ENCODE data around the gene SLC6A20.

The SLC6A20 gene

GRCh38 chr3:45781841-45782240 is 14.5 kb downstream of the SLC6A20 start:
- Histone ChIP-seq H3K9me2 (ENCODE audit: low read depth, low read length) (no peaks in the 10 kb centered on the region), H3K4me1 (ENCODE audit: insufficient read depth, low read length, severe bottlenecking) (no peaks in the 10 kb centered on the region), H2AFZ (ENCODE audit: low read length) (no peak overlapping the region), H3K9ac (ENCODE audit: low read length) (no peak overlapping the region), H4K20me1 (ENCODE audit: insufficient read depth, low read length) (no peaks in the 10 kb centered on the region), H3K79me2 (ENCODE audit: insufficient read depth, low read length) (no peaks in the 10 kb centered on the region), H3K27ac (ENCODE audit: low read depth, low read length, poor library complexity, severe bottlenecking) (no peak overlapping the region), H3K36me3 (ENCODE audit: insufficient read depth, low read length) (no peaks in the 10 kb centered on the region), H3K4me3 (ENCODE audit: low read depth, low read length, poor library complexity, severe bottlenecking) (no peak overlapping the region), H3K4me2 (ENCODE audit: low read length) (no peak overlapping the region), H3K9me3 (ENCODE audit: low read length) (no peaks in the 10 kb centered on the region), H3K27me3 (ENCODE audit: insufficient read depth, low read length) (0 out of 2 replicates have a peak, but pooled peaks cover 9% of the 10 kb centered on the region), H3F3A (ENCODE audit: insufficient read depth, low read length) (no peaks in the 10 kb centered on the region)
- TF ChIP-seq CTCF (IDR thresholded peaks at IDR 0.05; ENCODE audit: low read length) (no peak), EZH2 (IDR thresholded peaks at IDR 0.05; ENCODE audit: borderline replicate concordance, low read length) (no peak)

DNA sequence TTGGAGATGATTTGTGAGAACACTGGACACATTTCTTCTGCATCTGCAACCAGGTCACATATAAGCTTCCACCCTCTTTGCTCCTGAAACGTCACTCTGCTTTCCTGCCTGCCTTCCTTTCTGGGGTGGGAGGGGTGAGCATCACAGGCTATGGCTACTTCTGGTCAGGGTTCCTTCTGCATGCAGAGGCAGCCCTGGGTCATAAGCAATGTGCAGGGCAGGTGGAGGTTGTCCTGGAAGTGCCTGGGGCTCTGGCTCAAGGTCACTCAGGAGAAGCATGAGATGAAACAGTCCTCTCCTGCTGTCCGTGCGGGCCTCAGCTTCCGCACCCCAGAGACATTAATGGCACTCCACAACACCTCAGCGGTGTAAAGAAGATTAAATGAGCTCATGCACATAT is 15.1 kb downstream of the SLC6A20 start:
- Histone ChIP-seq H3F3A (ENCODE audit: insufficient read depth, low read length) (no peaks in the 10 kb centered on the region), H3K4me2 (ENCODE audit: low read length) (no peak overlapping the region), H2AFZ (ENCODE audit: low read length) (no peak overlapping the region), H3K4me3 (ENCODE audit: low read depth, low read length, poor library complexity, severe bottlenecking) (no peak overlapping the region), H3K9ac (ENCODE audit: low read length) (no peak overlapping the region), H4K20me1 (ENCODE audit: insufficient read depth, low read length) (no peaks in the 10 kb centered on the region), H3K4me1 (ENCODE audit: insufficient read depth, low read length, severe bottlenecking) (no peaks in the 10 kb centered on the region), H3K27me3 (ENCODE audit: insufficient read depth, low read length) (0 out of 2 replicates have a peak, but pooled peaks cover 9% of the 10 kb centered on the region), H3K36me3 (ENCODE audit: insufficient read depth, low read length) (no peaks in the 10 kb centered on the region), H3K79me2 (ENCODE audit: insufficient read depth, low read length) (no peaks in the 10 kb centered on the region), H3K9me3 (ENCODE audit: low read length) (no peaks in the 10 kb centered on the region), H3K9me2 (ENCODE audit: low read depth, low read length) (no peaks in the 10 kb centered on the region), H3K27ac (ENCODE audit: low read depth, low read length, poor library complexity, severe bottlenecking) (no peak overlapping the region)
- TF ChIP-seq CTCF (IDR thresholded peaks at IDR 0.05; ENCODE audit: low read length) (no peak), EZH2 (IDR thresholded peaks at IDR 0.05; ENCODE audit: borderline replicate concordance, low read length) (no peak)

DNA sequence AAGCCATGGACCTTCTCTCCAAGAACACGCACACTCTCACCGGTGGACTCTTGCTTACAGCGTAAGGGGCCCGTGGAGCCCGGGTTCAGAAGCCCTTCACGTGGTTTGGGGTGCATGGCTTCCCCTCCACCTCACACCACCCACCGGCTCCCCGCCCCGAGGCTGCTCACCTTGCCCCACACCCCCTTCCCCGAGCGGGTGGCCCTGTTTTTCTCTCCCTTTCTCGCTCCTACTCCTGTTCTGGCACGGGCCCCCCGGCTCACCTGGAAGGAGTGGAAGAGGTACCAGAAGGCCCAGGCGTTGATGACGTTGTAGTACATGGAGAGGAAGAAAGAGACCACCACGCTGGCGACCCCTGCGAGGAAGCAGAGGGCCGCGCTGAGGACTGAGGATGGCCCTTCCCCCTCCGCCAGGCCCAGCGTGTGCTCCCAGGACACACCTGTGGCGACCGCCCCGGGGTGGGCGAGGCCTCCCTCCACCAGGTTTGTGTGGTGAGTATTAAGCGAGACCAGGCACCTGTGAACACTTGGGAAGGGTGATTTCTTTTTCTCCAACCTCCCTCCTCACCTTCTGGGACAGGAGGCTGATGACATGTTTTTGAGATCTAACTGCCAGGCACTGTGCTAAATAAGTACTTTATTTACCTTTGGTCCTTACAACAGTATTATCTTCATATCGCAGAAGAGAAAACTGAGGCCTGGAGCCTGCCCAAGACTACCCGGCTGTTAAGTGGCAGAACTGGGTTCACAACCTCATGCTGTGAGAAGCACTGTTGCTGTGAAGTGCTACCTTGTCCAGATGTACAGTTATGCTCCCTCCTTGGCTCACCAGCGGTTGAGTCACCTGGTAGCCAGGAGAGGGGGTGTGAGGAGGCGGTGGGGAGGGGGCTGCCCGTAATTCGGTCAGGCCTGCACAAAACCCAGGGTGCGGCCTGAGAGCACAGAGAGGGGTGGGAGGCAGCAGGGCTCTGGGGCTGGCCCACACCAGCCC is 16.3 kb downstream of the SLC6A20 start:
- no peaks in the 10 kb centered on the region for H3K79me2 ChIP-seq (ENCODE audit: insufficient read depth, low read length)
- H3F3A ChIP-seq (ENCODE audit: insufficient read depth, low read length) = no peaks in the 10 kb centered on the region
- H3K36me3 ChIP-seq (ENCODE audit: insufficient read depth, low read length) = no peaks in the 10 kb centered on the region
- H3K4me2 ChIP-seq (ENCODE audit: low read length) = no peak overlapping the region
- no peaks in the 10 kb centered on the region for H4K20me1 ChIP-seq (ENCODE audit: insufficient read depth, low read length)
- H3K9me3 ChIP-seq (ENCODE audit: low read length) = no peaks in the 10 kb centered on the region
- H3K9ac ChIP-seq (ENCODE audit: low read length) = no peak overlapping the region
- H3K4me3 ChIP-seq (ENCODE audit: low read depth, low read length, poor library complexity, severe bottlenecking) = no peak overlapping the region
- H3K9me2 ChIP-seq (ENCODE audit: low read depth, low read length) = no peaks in the 10 kb centered on the region
- H3K27me3 ChIP-seq (ENCODE audit: insufficient read depth, low read length) = 0 out of 2 replicates have a peak, but pooled peaks cover 9% of the 10 kb centered on the region
- no peak overlapping the region for H3K27ac ChIP-seq (ENCODE audit: low read depth, low read length, poor library complexity, severe bottlenecking)
- no peak overlapping the region for H2AFZ ChIP-seq (ENCODE audit: low read length)
- no peaks in the 10 kb centered on the region for H3K4me1 ChIP-seq (ENCODE audit: insufficient read depth, low read length, severe bottlenecking)
- TF ChIP-seq EZH2 (IDR thresholded peaks at IDR 0.05; ENCODE audit: borderline replicate concordance, low read length) = no peak
- no peak for TF ChIP-seq CTCF (IDR thresholded peaks at IDR 0.05; ENCODE audit: low read length)
